GM12878 (cell line): ENCODE measurements around the gene TBC1D1. TPM values are rescaled to one million over a fixed set of nuclear protein-coding genes. Genes with fewer than 3 reads are reported as not detected.
A peak's percentile ranks its signal among the peaks of the same experiment; 100 is the strongest.

Experiments
- ATAC-seq: fragments of 200-7000 bp; cut with Tn5 transposase; 3 replicates; pipeline ENCODE4 v1.9.1; 2020; ENCODE audit warnings: mild to moderate bottlenecking, moderate library complexity
- BruUV-seq: library from RNA; stranded (reverse); fragments of 400-500 nt; replicated peaks from 2 replicates; lab custom pipeline; 2021; lab: Mats Ljungman, UMichigan
- CTCF ChIA-PET: fragments of 300-600 bp; sonication (Branson Sonifier 250); formaldehyde crosslinking; extraction: SDS; loops from one replicate; lab custom pipeline; 2021; ENCODE audit warnings: inconsistent platforms; lab: Yijun Ruan, JAX
- POLR2A ChIA-PET: fragments of 350-600 bp; formaldehyde crosslinking; extraction: SDS; loops from one replicate; lab custom pipeline; 2021; ENCODE audit warnings: inconsistent platforms; lab: Charles Lee
- RAD21 ChIA-PET: fragments of 300-600 bp; sonication (Branson Sonifier 250); formaldehyde crosslinking; loops from one replicate; lab custom pipeline; 2023; ENCODE audit warnings: antibody characterized with exemption; ENCODE audit not compliant: unreplicated experiment; lab: Charles Lee
- SMC1A ChIA-PET: fragments of 300-600 bp; sonication (Branson Sonifier 250); formaldehyde crosslinking; loops from one replicate; lab custom pipeline; 2023; ENCODE audit not compliant: unreplicated experiment, uncharacterized antibody; lab: Charles Lee
- DNase-seq: peaks from one replicate; pipeline ENCODE4 v3.0.0-alpha.2; 2011; ENCODE audit warnings: low read depth, low spot score
- FAIRE-seq: peaks from 3 replicates; lab custom pipeline; 2011; peaks lifted over from hg19 to GRCh38; lab: Jason Lieb, UNC
- H2AFZ ChIP-seq: 2 replicates; pipeline ENCODE4 v1.6.0; 2011; ENCODE audit warnings: low read depth, low read length, control low read depth; ENCODE audit not compliant: control insufficient read depth
- H3K27ac ChIP-seq: 2 replicates; pipeline ENCODE4 v1.5.1; 2011; ENCODE audit warnings: control low read depth; ENCODE audit not compliant: control insufficient read depth, insufficient read depth
- H3K27me3 ChIP-seq, 2 experiments: replicated peaks in 1 of 2; 2 replicates each; pipeline versions ENCODE4 v1.6.0 to v1.6.1; 2011; ENCODE audit warnings: low read length in 1 of 2; ENCODE audit not compliant: control insufficient read depth in 2 of 2, insufficient read depth in 2 of 2
- H3K36me3 ChIP-seq, 2 experiments: 2 replicates each; pipeline ENCODE4 v1.5.1; 2011; ENCODE audit warnings: low read length in 1 of 2; ENCODE audit not compliant: control insufficient read depth in 2 of 2, insufficient read depth in 2 of 2
- H3K4me1 ChIP-seq: 2 replicates; pipeline ENCODE4 v1.6.1; 2011; ENCODE audit warnings: mild to moderate bottlenecking, low read length, moderate library complexity, mixed read lengths; ENCODE audit not compliant: control insufficient read depth, insufficient read depth
- H3K4me2 ChIP-seq: 2 replicates; pipeline ENCODE4 v1.6.0; 2011; ENCODE audit warnings: control low read depth; ENCODE audit not compliant: control insufficient read depth, insufficient read depth
- H3K4me3 ChIP-seq: fragments of 200-600 bp; sonication (generic); 2 replicates; pipeline ENCODE4 v1.5.1; 2016
- H3K79me2 ChIP-seq: 2 replicates; pipeline ENCODE4 v1.6.0; 2011; ENCODE audit warnings: low read length; ENCODE audit not compliant: control insufficient read depth, insufficient read depth
- H3K9ac ChIP-seq: 2 replicates; pipeline ENCODE4 v1.8.0; 2011; ENCODE audit warnings: low read length, control low read depth, mixed read lengths; ENCODE audit not compliant: control insufficient read depth, insufficient read depth
- H3K9me3 ChIP-seq: replicated peaks from 3 replicates; pipeline ENCODE4 v1.5.1; 2011; ENCODE audit warnings: mild to moderate bottlenecking, low read length; ENCODE audit not compliant: control insufficient read depth, insufficient read depth
- H4K20me1 ChIP-seq: 2 replicates; pipeline ENCODE4 v1.6.0; 2011; ENCODE audit not compliant: control insufficient read depth, insufficient read depth
- ATF2 ChIP-seq: IDR thresholded peaks from 2 replicates; pipeline ENCODE4 v1.6.1; 2012; ENCODE audit warnings: low read length, inconsistent platforms
- BCLAF1 ChIP-seq: fragments of 450-650 bp; IDR thresholded peaks from 2 replicates; pipeline ENCODE4 v1.6.1; 2017; ENCODE audit warnings: antibody characterized with exemption, mild to moderate bottlenecking, moderate library complexity
- BMI1 ChIP-seq: fragments of 450-650 bp; IDR thresholded peaks from 2 replicates; pipeline ENCODE4 v1.6.1; 2016; ENCODE audit warnings: mild to moderate bottlenecking, moderate library complexity, borderline replicate concordance
- CHD2 ChIP-seq: IDR thresholded peaks from 2 replicates; pipeline ENCODE4 v1.6.1; 2011; ENCODE audit warnings: low read depth, low read length, improper control_type of control experiment, borderline replicate concordance
- ELK1 ChIP-seq: IDR thresholded peaks from 2 replicates; pipeline ENCODE4 v1.6.1; 2012; ENCODE audit warnings: low read depth, low read length, improper control_type of control experiment
- FOS ChIP-seq: IDR thresholded peaks from 3 replicates; pipeline ENCODE4 v1.6.1; 2011; ENCODE audit warnings: borderline replicate concordance; ENCODE audit not compliant: insufficient read length; ENCODE audit errors: extremely low read depth
- FOXM1 ChIP-seq: IDR thresholded peaks from 2 replicates; pipeline ENCODE4 v1.6.1; 2012; ENCODE audit warnings: low read depth, mild to moderate bottlenecking, inconsistent platforms, low read length, moderate library complexity
- NFIC ChIP-seq: IDR thresholded peaks from 2 replicates; pipeline ENCODE4 v1.6.1; 2012; ENCODE audit warnings: low read depth, mild to moderate bottlenecking, inconsistent platforms, low read length, moderate library complexity
- PAX8 ChIP-seq: fragments of 450-650 bp; IDR thresholded peaks from 2 replicates; pipeline ENCODE4 v1.6.1; 2017; ENCODE audit warnings: mild to moderate bottlenecking, moderate library complexity
- PML ChIP-seq: IDR thresholded peaks from 2 replicates; pipeline ENCODE4 v1.6.1; 2012; ENCODE audit warnings: low read length, inconsistent platforms
- RAD51 ChIP-seq: fragments of 450-650 bp; IDR thresholded peaks from 2 replicates; pipeline ENCODE4 v1.6.1; 2016; ENCODE audit warnings: moderate library complexity, mild to moderate bottlenecking, inconsistent platforms
- SMAD1 ChIP-seq: fragments of 450-650 bp; IDR thresholded peaks from 2 replicates; pipeline ENCODE4 v1.6.1; 2018; ENCODE audit warnings: mild to moderate bottlenecking, low read depth; ENCODE audit not compliant: partially characterized antibody
- STAT3 ChIP-seq: IDR thresholded peaks from 2 replicates; pipeline ENCODE4 v1.6.1; 2011; ENCODE audit warnings: low read depth, low read length, improper control_type of control experiment
- SUZ12 ChIP-seq: fragments of 200-600 bp; sonication (generic); IDR thresholded peaks from one replicate; pipeline ENCODE4 v1.6.1; 2018; ENCODE audit warnings: antibody characterized with exemption, mild to moderate bottlenecking; ENCODE audit not compliant: unreplicated experiment
- ZBTB11 ChIP-seq: fragments of 450-650 bp; formaldehyde crosslinking; IDR thresholded peaks from 2 replicates; pipeline ENCODE4 v1.5.0; 2022; ENCODE audit warnings: mild to moderate bottlenecking, missing genetic modification characterization
- ZNF274 ChIP-seq: IDR thresholded peaks from one replicate; pipeline ENCODE4 v1.8.0; 2011; ENCODE audit not compliant: insufficient read length, insufficient read depth
- WGBS: methylation state at CpG from one replicate; pipeline ENCODE4 v1.1.6; 2016; ENCODE audit warnings: low lambda C conversion rate; ENCODE audit not compliant: insufficient replicate concordance, insufficient coverage; ENCODE audit errors: missing lambda C conversion rate; 5-methylcytosine and 5-hydroxymethylcytosine counted together
- in situ Hi-C: fragments of 300-500 bp; cut with MboI; formaldehyde crosslinking; loops from 9 replicates; pipeline ENCODE4 v1.14.3; 2018; ENCODE audit warnings: mixed read lengths
- intact Hi-C: fragments of 100-400 bp; cut with micrococcal nuclease; formaldehyde crosslinking; loops from one replicate; pipeline ENCODE4 v1.14.2; 2022; ENCODE audit not compliant: unreplicated experiment
- polyA plus RNA-seq, 11 experiments: library from polyadenylated mRNA; depleted of rRNA in 4 of 11; unstranded in 6 of 11; stranded (reverse) in 5 of 11; fragments of >200 nt; fragmentation: Nextera tagmentation in 4 of 11; fragmentation: Illumina TruSeq in 1 of 11; extraction: Ambion mirVana in 4 of 11; extraction: Trizol in 1 of 11; gene quantifications; 1 replicate in 1 of 11; 2 replicates in 10 of 11; pipeline versions ENCODE4 v1.2.1 to v1.2.3, GENCODE V29; 2011 to 2016; ENCODE audit warnings: inconsistent platforms in 2 of 11, missing spikeins in 2 of 11, low read depth in 1 of 11
- total RNA-seq, 4 experiments: library from RNA; depleted of rRNA in 3 of 4; stranded (reverse); fragments of >200 nt in 3 of 4; fragmentation: Illumina TruSeq in 1 of 4; extraction: Trizol in 1 of 4; gene quantifications; 2 replicates each; pipeline versions ENCODE4 v1.2.1 to v1.2.3, GENCODE V29; 2013 to 2021

TBC1D1 gene
- total and polyA plus RNA-seq, 10 of the 15 experiments (the other 5 are each of a cell fraction or from before 2014, with no cell fraction given) = 5.3 to 102 (median 57.8) TPM

- ChIA-PET RAD21 (interaction anchor here (0.8 to 2.4 kb wide), 7 partner anchors 54 to 374 kb away, joined by 3 to 15 read pairs (median 4); partner anchors contain the start of gene PGM2), POLR2A (interaction anchor here (0.7 to 1.8 kb wide), 2 partner anchors 9 to 150 kb away, joined by 3 to 6 read pairs; partner anchors contain the start of gene PGM2), CTCF (interaction anchor here (0.8 to 5.6 kb wide), 12 partner anchors 10 to 374 kb away, joined by 3 to 69 read pairs (median 6); partner anchors contain the start of gene PGM2), SMC1A (interaction anchor here (0.5 to 1.8 kb wide), 9 partner anchors 9 to 374 kb away, joined by 3 to 7 read pairs (median 5); no protein-coding TSS in a partner anchor)
- in situ Hi-C loops = no loop called here
- Histone ChIP-seq H3K9ac (no peak overlapping the region; the same call in 1 of the 2 replicates), H3K79me2 (peaks cover 16% of the 10 kb centered on the region), H3K36me3 (no peaks in the 10 kb centered on the region), H3K4me3 (peak overlapping the region; percentile 38; the same call in 1 of the 2 replicates), H2AFZ (peak overlapping the region; percentile 50), H3K4me2 (peak overlapping the region; percentile 63), H3K27me3 (no peaks in the 10 kb centered on the region), H3K4me1 (peaks cover 21% of the 10 kb centered on the region), H4K20me1 (no peaks in the 10 kb centered on the region), H3K27ac (no peak overlapping the region), H3K9me3 (no peaks in the 10 kb centered on the region)
- no TSS peak for BruUV-seq
- no peak for ATAC-seq
- DNase-seq = no peak
- FAIRE-seq = peak; percentile 68
- WGBS = 60% methylated on average over 3 of the region's 3 CpGs
- intact Hi-C loops = loop anchor here (2.0 to 5.0 kb wide), 3 partner anchors 80 to 169 kb away; partner anchors contain the start of gene PGM2
- no peak for TF ChIP-seq NFIC
- TF ChIP-seq ZNF274 = no peak
- no peak for TF ChIP-seq PML
- no peak for TF ChIP-seq SMAD1
- no peak for TF ChIP-seq FOXM1
- no peak for TF ChIP-seq BMI1
- TF ChIP-seq ATF2 = no peak
- TF ChIP-seq CHD2 = no peak
- TF ChIP-seq FOS = no peak
- no peak for TF ChIP-seq RAD51
- no peak for TF ChIP-seq SUZ12
- TF ChIP-seq STAT3 = no peak
- no peak for TF ChIP-seq PAX8
- no peak for TF ChIP-seq ZBTB11 (CRISPR knock-in tag)
- no peak for TF ChIP-seq BCLAF1
- TF ChIP-seq ELK1 = no peak
Observed at GRCh38 chr4:37976507-37976906, 85.6 kb downstream of the TBC1D1 start.
